Skin epidermis (tissue), 12 donors: Measurements from ENCODE around the gene HSP90AB1.

ENCODE experiments used
- H3K27ac ChIP-seq, 21 experiments: fragments of 200-600 bp; sonication (generic) in 11 of 21; one replicate each; pipeline ENCODE4 v1.5.0; 2020; ENCODE audit warnings: mild to moderate bottlenecking in 3 of 21, inconsistent platforms in 2 of 21, moderate library complexity in 2 of 21
- H3K4me3 ChIP-seq, 7 experiments: fragments of 200-600 bp; sonication (generic) in 2 of 7; one replicate each; pipeline ENCODE4 v1.5.0; 2020; ENCODE audit warnings: inconsistent platforms in 2 of 7, mild to moderate bottlenecking in 2 of 7, moderate library complexity in 1 of 7

HSP90AB1 gene

DNA sequence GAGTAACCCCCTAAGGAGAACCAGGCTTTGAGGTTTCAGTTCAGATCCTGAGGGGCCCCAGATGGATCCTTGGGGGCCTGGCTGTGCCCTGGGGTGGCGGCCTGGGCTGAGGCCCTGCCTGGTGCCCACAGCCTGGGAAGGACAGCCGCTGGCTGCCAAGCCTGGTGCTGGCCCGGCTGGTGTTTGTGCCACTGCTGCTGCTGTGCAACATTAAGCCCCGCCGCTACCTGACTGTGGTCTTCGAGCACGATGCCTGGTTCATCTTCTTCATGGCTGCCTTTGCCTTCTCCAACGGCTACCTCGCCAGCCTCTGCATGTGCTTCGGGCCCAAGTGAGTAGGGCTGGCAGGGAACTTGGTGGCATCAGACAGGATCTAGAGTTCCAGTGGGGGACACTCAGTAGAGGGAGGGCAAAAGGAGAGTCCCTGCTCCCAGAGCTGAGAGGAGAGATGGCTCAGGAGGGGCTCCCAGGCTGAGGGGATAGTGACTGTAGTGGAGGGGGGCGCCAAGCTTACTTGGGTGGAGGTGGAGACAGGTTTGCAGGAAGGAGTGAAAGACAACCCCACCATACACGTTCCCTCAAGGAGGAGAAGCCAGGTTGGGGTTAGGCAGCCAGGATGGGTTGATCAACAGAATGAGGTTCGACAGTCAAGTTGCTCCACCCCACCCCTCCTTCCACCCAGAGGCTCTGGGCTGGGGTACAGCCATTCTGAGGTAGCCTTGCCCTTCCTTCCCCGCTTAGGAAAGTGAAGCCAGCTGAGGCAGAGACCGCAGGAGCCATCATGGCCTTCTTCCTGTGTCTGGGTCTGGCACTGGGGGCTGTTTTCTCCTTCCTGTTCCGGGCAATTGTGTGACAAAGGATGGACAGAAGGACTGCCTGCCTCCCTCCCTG, 14.0 kb upstream of the HSP90AB1 start:
- no peak overlapping the region for H3K4me3 ChIP-seq
- H3K27ac ChIP-seq = peak overlapping the region in 14 of 21 experiments; percentile 7 to 78 (median 58)

DNA sequence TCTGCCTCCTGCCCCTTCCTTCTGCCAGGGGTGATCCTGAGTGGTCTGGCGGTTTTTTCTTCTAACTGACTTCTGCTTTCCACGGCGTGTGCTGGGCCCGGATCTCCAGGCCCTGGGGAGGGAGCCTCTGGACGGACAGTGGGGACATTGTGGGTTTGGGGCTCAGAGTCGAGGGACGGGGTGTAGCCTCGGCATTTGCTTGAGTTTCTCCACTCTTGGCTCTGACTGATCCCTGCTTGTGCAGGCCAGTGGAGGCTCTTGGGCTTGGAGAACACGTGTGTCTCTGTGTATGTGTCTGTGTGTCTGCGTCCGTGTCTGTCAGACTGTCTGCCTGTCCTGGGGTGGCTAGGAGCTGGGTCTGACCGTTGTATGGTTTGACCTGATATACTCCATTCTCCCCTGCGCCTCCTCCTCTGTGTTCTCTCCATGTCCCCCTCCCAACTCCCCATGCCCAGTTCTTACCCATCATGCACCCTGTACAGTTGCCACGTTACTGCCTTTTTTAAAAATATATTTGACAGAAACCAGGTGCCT, 13.3 kb upstream of the HSP90AB1 start:
- no peak overlapping the region for H3K4me3 ChIP-seq
- peak overlapping the region in 16 of 21 experiments; percentile 3 to 78 (median 52) for H3K27ac ChIP-seq

DNA sequence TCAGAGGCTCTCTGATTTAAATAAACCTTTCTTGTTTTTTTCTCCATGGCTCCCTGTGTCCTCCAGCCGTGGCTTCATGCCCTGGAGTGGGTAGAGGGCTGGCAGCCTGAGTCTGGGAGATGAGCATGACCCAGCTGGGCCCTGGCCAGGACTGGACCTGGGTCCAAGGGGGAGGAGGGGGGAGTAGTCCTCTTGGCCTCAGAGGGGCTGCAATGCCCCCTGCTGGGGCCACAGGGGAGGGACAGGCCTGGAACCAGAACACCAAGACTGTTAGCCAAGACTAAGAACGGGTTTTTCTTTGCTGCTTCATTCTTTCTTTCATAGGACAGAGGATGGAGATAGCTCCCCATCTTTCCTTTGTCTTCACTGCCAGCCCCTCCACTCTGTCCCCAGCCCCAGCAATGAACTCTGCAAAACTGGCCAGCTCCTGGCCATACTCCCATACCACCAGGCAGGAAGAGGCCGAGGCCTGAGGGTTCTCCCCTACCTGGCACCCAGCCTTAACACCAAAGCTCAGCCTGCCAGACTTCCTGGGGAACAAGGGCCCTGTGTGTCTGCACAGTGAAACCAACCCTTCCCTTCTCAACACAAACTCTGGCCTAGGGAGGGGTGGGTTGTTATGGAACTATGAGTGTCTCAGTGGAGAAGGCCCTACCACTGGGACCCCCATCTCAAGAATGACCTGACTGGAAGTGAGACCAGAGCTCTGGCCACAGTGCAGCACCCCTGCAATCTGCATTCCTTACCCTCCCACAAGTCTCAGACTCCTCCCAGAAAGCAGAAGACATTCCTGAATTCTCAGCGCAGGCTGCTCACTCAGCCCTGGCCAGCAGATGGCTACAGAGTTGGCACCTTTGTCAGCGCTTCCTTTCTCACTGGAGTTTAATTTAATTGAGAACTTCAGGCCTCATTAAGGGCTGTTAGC, 12.5 kb upstream of the HSP90AB1 start:
- Histone ChIP-seq H3K27ac (peak overlapping the region in 19 of 21 experiments; percentile 3 to 78 (median 48)), H3K4me3 (no peak overlapping the region)

DNA sequence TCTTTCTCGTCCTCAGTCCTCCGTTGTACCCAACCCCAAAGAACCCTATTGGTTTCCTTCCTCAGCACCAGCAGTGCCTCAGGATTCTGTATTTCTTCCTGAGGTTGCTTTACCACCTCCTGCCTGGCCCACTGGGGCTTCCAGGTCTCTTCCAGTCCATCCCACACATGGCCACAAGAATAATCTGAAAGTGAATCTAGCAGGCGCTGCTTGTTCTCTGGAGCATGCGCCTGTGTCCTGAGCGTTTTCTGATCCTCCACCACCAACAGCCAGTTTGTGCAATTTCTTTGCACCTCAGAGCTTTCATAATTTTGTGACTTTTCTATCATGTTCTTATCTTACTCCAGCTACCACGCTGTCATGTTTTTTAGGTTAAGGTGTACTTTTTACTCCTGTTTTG, 11.6 kb upstream of the HSP90AB1 start:
- Histone ChIP-seq H3K27ac (peak overlapping the region in 12 of 21 experiments; percentile 0 to 78 (median 49)), H3K4me3 (no peak overlapping the region)

DNA sequence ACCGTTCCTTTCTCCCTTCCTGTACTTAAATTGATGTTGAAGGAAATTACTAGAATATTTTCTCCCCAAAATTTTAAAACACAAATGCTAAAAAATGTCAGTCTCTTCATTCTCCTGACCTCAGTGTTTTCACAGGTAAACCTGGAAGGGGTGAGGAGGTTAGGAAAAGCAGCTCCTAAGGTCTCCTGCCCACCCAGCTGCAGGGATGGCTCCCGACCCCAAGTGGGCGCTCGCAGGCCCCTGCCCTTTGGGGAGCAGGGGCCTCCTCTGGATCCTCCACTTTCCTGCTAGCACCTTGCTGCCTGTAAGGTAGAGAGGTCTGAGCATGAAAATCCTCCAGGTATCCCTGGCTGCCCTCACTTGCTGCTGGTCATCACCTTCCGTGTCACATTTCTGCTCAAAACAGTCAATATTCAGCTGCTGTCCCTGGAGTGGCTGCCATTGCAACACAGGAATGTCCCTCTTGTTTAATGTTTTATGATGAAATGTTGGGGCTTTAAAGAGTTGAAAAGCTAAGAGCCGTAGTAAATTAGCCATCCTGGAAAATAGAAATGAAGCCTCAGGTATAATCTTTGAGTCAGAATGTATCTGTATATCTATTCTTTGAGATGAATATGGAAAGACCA, 10.9 kb upstream of the HSP90AB1 start:
- Histone ChIP-seq H3K4me3 (no peak overlapping the region), H3K27ac (peak overlapping the region in 4 of 21 experiments; percentile 20 to 60 (median 42))

DNA sequence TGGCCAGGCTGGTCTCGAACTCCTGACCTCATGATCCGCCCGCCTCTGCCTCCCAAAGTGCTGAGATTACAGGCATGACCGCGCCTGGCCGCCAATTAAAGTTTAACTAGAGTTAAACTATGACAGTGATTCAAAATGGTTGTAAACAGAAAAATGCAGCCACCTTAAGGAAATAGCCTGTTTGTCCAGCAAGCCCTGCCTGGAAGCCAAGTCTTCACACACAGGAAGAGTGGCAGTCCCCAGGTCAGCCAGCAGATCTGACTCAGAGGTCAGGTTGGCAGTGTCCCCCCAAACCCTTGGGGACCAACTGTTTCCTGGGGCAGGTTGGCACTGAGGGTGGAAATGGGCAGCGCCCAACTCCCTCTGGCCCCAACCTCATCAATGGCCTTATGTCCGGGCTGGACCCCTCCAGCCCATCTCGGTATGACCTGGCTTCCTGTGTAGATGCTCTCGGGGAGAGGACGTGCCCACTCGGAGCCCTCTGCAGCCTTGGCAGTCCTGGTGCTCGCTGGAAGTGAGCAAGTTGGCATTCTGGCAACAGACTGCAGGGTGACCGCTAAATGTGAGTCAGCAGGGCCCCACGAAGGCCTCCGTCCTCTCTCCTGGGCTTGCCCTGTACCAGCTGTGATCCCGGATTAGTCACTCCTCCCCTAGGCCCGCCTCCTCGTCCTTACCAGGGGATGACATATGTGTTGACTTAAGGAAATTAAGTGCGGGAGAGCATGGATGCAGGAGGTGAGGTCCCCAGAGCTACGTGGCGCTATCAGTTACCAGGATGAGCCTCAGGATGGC, 9.7 kb upstream of the HSP90AB1 start:
- peak overlapping the region; percentile 57 to 93 (median 89) for H3K27ac ChIP-seq
- peak overlapping the region; percentile 41 to 70 (median 55) for H3K4me3 ChIP-seq

DNA sequence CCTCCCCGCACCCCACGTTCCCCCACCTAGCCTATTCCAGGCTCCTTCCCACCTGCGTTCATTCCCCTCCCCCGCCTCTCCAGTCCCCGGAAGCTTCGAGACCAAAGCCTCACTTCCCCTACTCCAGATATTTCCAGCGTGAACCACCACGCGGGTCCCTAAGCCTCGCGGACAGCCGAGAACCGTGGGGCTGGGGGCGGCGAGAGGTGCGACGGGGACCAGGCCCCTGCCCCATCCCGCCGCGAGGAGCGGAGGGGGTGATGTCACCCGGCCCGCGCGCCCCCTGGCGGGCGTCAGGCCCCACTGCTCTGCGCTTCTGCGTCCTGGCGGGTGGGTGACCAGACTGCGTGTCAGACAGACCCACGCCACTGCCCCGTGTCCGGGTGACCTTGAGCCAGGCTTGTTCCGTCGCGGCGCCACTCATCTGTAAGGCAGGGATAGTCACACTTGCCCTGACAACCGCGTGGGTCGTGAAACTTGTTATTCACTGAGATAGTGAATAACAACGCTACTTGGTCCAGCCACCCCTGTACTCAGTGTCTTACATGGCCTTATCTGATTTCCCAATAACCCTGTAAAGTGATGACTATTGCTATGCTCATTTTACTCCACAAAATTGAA, 9.0 kb upstream of the HSP90AB1 start:
- Histone ChIP-seq H3K27ac (peak overlapping the region; percentile 57 to 93 (median 89)), H3K4me3 (peak overlapping the region; percentile 41 to 70 (median 55))

DNA sequence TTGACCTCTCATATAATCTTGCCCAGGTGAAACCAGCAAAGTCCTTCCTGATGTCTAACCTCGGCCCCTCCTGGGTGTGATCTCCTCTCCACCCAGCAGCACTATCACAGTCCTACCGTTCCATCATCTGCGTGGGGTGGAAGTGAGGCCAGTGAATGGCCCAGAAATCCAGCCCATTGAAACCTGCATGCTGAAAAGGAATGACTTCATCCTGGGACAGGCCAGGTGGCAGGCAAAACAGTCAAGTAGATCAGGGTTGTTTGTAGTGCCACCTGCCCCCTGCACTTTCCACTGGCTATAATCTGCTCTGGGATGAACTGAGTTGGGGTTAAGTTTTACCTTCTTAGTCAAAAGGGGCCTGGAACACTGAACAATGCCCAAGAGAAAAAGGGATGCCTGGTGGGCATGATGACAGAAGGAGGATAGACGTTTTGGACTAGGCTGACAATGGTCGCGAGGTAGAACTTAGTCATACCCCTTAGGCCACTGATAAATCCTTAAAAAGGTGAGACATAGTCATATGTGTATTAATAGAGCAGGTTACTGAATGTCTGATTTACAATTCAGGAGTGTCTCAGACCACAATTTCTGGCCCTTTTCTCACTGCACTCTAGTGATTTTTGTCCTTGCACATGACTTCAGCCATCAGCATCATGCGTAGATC, 8.1 kb upstream of the HSP90AB1 start:
- Histone ChIP-seq H3K27ac (peak overlapping the region in 2 of 21 experiments; percentile 88 to 91), H3K4me3 (no peak overlapping the region)

DNA sequence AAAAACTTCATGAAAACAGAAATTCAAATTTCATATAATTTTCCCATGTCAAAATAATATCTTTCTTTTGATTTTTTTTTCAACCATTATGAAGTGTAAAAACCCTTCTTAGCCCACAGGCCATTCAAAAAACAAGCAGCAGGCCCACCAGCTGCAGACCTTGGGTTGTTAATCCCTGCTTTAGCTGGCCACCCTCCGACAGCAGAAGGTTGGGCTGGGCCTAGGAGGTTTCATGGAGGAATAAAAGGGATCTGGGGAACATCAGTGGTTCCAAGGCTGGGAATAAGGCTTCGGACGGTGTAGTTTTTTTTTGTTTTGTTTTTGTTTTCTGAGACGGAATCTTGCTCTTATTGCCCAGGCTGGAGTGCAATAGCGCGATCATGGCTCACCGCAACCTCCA, 3.6 kb upstream of the HSP90AB1 start:
- no peak overlapping the region for H3K4me3 ChIP-seq
- H3K27ac ChIP-seq = no peak overlapping the region

DNA sequence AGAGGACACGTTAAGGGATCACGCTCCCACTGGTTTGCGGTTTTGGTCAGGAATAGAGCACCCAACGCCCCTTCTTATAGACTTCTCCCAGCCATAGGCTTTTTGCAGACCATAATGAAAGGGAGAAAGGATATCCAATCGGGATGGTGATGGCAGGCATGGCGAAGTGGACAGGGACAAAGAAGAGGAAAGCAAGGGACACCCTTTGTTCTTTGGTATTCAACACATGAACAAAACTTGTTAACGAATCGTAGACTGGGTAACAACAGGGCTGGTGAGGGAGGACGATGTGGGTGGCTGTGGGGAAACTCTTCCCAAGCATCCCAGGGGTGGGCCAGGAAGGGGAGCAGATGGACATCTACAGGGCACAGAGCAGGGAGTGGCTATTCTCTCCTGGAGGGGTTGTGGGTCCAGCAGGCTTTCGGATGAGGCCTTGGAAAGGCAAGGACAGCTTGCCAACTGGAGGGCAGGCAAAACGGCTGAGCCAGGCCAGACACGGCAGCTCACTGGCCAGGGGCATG, 1.4 kb upstream of the HSP90AB1 start:
- H3K4me3 ChIP-seq = peak overlapping the region; percentile 69 to 99 (median 89)
- H3K27ac ChIP-seq = peak overlapping the region in 19 of 21 experiments; percentile 67 to 98 (median 92)

DNA sequence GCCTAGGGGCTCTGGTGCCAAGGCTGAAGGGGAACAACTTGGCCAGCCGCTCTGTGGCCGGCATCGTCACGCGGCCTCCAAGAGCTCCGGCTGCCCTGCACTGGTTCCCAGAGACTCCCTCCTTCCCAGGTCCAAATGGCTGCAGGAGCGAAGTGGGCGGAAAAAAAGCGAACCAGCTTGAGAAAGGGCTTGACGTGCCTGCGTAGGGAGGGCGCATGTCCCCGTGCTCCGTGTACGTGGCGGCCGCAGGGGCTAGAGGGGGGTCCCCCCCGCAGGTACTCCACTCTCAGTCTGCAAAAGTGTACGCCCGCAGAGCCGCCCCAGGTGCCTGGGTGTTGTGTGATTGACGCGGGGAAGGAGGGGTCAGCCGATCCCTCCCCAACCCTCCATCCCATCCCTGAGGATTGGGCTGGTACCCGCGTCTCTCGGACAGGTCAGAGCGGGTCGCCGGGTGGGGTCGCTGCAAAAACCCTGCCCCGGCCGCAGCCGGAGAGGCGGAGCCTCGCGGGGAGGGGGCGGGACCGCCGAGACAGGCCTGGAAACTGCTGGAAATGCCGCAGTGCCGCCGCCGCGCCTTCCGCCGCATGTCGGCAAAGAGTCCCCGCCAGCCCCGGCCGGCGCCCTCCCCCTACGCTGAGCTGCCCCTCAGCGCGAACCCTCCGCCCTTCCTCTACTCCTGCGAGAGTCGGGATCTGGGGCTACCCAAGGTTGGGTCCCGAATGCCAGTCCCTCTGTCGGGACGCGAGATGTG, 814 bp upstream of the HSP90AB1 start:
- Histone ChIP-seq H3K27ac (peak overlapping the region; percentile 31 to 98 (median 92)), H3K4me3 (peak overlapping the region; percentile 69 to 99 (median 89))

DNA sequence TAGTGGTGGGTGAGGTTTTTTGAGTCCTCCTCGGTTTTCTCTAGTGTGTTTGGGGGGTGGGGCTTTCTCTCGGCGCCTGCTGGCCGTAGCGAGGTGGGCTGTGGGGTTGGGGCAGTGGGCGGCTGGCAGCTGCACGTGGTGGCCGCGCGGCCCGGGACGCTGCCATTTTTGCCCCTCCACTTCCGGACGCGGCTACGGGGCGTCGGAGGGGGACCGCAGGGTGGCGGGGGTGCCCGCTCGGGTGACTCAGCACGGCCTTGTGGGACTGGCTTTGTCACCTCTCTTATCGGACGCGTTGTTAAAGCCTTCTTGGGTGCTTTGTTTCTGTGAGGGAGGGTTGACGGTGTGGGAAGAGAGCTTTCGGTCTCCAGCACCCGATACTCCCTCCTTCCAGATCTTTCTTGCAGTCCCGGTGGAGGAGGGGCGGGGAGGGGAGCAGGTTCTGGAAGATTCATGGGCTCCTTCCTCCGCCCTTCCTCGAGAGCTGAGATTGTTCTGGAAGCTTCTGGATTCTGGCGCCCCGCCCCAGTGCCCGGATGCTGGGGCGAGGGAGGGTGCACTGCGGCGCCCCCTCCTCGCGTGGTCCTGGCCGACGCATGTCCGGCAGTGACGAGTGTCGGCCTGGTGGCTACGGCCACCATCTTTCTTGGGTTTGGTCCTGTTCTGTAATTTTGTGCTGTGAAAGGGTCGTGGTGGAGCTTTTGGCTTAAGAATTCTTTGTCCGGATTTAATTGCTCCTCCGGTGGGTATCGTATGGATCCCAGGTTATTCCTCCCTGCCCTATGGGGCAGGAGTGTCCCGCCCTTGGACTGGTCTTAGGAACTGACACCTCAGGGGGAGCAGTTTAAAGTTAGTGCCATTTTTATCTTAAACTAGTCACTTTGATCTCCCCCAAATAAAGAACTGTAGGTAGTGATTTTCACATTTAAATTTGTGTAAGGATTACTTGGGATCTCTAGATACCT, 719 bp downstream of the HSP90AB1 start:
- peak overlapping the region; percentile 31 to 98 (median 92) for H3K27ac ChIP-seq
- H3K4me3 ChIP-seq = peak overlapping the region; percentile 69 to 99 (median 89)

DNA sequence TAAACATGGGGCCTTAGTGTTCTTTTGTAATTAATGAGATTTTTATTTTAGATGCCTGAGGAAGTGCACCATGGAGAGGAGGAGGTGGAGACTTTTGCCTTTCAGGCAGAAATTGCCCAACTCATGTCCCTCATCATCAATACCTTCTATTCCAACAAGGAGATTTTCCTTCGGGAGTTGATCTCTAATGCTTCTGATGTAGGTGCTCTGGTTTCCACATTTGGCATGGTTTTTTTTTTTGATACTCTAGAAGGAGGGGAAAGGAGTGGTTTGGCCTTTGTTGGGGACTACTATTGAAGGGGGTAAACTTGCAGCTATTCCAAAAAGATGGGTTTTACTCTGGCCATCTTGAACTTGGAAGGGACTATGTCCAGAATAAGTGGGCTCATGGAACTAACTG, 1.7 kb downstream of the HSP90AB1 start:
- H3K27ac ChIP-seq = peak overlapping the region in 7 of 21 experiments; percentile 85 to 98 (median 94)
- peak overlapping the region; percentile 69 to 99 (median 89) for H3K4me3 ChIP-seq

DNA sequence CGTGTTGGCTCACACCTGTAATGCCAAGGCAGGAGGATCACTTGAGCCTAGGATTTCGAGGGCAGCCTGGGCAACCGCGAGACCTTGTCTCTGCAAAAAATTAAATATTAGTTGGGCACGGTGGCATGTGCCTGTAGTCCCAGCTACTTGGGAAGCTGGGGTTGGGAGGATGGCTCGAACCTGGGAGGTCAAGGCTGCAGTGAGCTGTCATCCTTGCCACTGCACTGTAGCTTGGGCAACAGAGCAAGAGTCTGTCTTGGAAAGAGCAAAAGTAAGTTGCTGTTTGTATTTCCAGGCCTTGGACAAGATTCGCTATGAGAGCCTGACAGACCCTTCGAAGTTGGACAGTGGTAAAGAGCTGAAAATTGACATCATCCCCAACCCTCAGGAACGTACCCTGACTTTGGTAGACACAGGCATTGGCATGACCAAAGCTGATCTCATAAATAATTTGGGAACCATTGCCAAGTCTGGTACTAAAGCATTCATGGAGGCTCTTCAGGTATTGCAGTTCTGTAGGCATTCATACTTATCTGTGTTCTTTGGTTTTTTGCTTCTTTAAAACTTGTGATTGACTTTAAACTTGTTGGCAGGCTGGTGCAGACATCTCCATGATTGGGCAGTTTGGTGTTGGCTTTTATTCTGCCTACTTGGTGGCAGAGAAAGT, 2.3 kb downstream of the HSP90AB1 start:
- no peak overlapping the region for H3K27ac ChIP-seq
- H3K4me3 ChIP-seq = peak overlapping the region in 3 of 7 experiments; percentile 87 to 99 (median 91)

DNA sequence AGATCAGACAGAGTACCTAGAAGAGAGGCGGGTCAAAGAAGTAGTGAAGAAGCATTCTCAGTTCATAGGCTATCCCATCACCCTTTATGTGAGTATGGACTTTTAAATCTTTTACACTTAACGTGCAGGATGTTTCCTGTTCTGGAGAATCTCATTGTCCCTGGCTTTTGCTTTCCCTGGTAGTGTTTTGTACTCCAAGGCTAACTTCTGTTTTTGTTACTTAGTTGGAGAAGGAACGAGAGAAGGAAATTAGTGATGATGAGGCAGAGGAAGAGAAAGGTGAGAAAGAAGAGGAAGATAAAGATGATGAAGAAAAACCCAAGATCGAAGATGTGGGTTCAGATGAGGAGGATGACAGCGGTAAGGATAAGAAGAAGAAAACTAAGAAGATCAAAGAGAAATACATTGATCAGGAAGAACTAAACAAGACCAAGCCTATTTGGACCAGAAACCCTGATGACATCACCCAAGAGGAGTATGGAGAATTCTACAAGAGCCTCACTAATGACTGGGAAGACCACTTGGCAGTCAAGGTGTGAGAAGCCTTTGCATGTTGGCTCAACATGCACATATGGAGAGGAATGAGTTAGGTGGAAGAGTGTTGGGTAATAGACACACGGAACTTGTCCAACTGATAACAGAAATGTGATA, 3.3 kb downstream of the HSP90AB1 start:
- no peak overlapping the region for H3K4me3 ChIP-seq
- H3K27ac ChIP-seq = no peak overlapping the region
